A549 (cell line): Measurements from ENCODE around the gene FADS3. TPM values are rescaled to one million over a fixed set of nuclear protein-coding genes. Genes with fewer than 3 reads are reported as not detected.

Experiments used
- ATAC-seq, 2 experiments: fragments of 200-7000 bp in 1 of 2; fragments of >200 bp in 1 of 2; cut with Nextera tagmentation in 1 of 2; cut with Tn5 transposase in 1 of 2; 3 replicates each; pipeline versions ENCODE4 v1.8.0 to v1.9.1; 2018 to 2020; ENCODE audit warnings: mild to moderate bottlenecking in 1 of 2, moderate library complexity in 1 of 2
- CTCF ChIA-PET: fragments of 300-600 bp; sonication (Branson Sonifier 250); formaldehyde crosslinking; extraction: SDS; loops from one replicate; lab custom pipeline; 2021; ENCODE audit warnings: antibody characterized with exemption, inconsistent platforms; lab: Yijun Ruan, JAX
- POLR2A ChIA-PET: fragments of 350-600 bp; formaldehyde crosslinking; extraction: SDS; loops from one replicate; lab custom pipeline; 2021; ENCODE audit warnings: antibody characterized with exemption, inconsistent platforms; lab: Yijun Ruan, JAX
- DNase-seq, 2 experiments: peaks; one replicate each; pipeline versions ENCODE4 v3.0.0 to v3.0.0-alpha.2; 2011 to 2016; ENCODE audit warnings: low read depth in 1 of 2, low spot score in 1 of 2
- FAIRE-seq: peaks from 2 replicates; lab custom pipeline; 2011; peaks lifted over from hg19 to GRCh38; lab: Jason Lieb, UNC
- H3K27ac ChIP-seq, 2 experiments: fragments of >200 bp; sonication (Bioruptor Twin); formaldehyde crosslinking; 3 replicates each; pipeline ENCODE4 v1.5.1; 2016 to 2017
- H3K4me1 ChIP-seq: fragments of >200 bp; sonication (Bioruptor Twin); formaldehyde crosslinking; 3 replicates; pipeline ENCODE4 v1.6.1; 2016
- H3K4me2 ChIP-seq: fragments of >200 bp; sonication (Bioruptor Twin); formaldehyde crosslinking; 3 replicates; pipeline ENCODE4 v1.6.1; 2016
- H3K4me3 ChIP-seq: fragments of >200 bp; sonication (Bioruptor Twin); formaldehyde crosslinking; 3 replicates; pipeline ENCODE4 v1.5.1; 2016
- H3K9me3 ChIP-seq: fragments of >200 bp; sonication (Bioruptor Twin); formaldehyde crosslinking; 3 replicates; pipeline ENCODE4 v1.6.1; 2016
- EHMT2 ChIP-seq: fragments of 200-600 bp; sonication (generic); IDR thresholded peaks from 2 replicates; pipeline ENCODE4 v1.6.1; 2016; ENCODE audit warnings: antibody characterized with exemption, low read depth, mild to moderate bottlenecking, moderate library complexity
- ELK1 ChIP-seq: fragments of 150-350 bp; IDR thresholded peaks from 2 replicates; pipeline ENCODE4 v1.6.1; 2014; ENCODE audit warnings: low read depth, mild to moderate bottlenecking, low read length
- EP300 ChIP-seq, 2 experiments: fragments of >200 bp; sonication (Bioruptor Twin); formaldehyde crosslinking; IDR thresholded peaks; 2 replicates in 1 of 2; 3 replicates in 1 of 2; pipeline ENCODE4 v1.6.1; 2016 to 2017
- FOXS1 ChIP-seq: fragments of 250-450 bp; sonication (Bioruptor Pico); IDR thresholded peaks from 2 replicates; pipeline ENCODE4 v1.5.0; 2020; ENCODE audit warnings: mild to moderate bottlenecking, moderate library complexity
- JUNB ChIP-seq: fragments of >200 bp; sonication (Bioruptor Twin); formaldehyde crosslinking; IDR thresholded peaks from 2 replicates; pipeline ENCODE4 v1.6.1; 2016
- KDM5A ChIP-seq: fragments of 200-600 bp; sonication (generic); IDR thresholded peaks from 2 replicates; pipeline ENCODE4 v1.6.1; 2016; ENCODE audit warnings: antibody characterized with exemption, mild to moderate bottlenecking
- MAZ ChIP-seq: fragments of 150-350 bp; IDR thresholded peaks from 2 replicates; pipeline ENCODE4 v1.6.1; 2014; ENCODE audit warnings: antibody characterized with exemption, low read depth, low read length, borderline replicate concordance
- REST ChIP-seq: fragments of 200-600 bp; sonication (generic); IDR thresholded peaks from 2 replicates; pipeline ENCODE4 v1.6.1; 2016; ENCODE audit warnings: antibody characterized with exemption, mild to moderate bottlenecking, moderate library complexity
- RFX5 ChIP-seq: fragments of 450-650 bp; IDR thresholded peaks from 2 replicates; pipeline ENCODE4 v1.7.1; 2014; ENCODE audit warnings: antibody characterized with exemption, mild to moderate bottlenecking, moderate library complexity
- SREBF2 ChIP-seq: fragments of 450-650 bp; IDR thresholded peaks from 2 replicates; pipeline ENCODE4 v1.6.1; 2014; ENCODE audit warnings: mild to moderate bottlenecking, moderate library complexity
- TFCP2L1 ChIP-seq: fragments of 250-450 bp; sonication (Bioruptor Pico); IDR thresholded peaks from 2 replicates; pipeline ENCODE4 v1.5.0; 2021; ENCODE audit warnings: mild to moderate bottlenecking
- WGBS: methylation state at CpG from one replicate; pipeline ENCODE4 v1.1.6; 2017; ENCODE audit errors: missing lambda C conversion rate; 5-methylcytosine and 5-hydroxymethylcytosine counted together
- polyA plus RNA-seq, 4 experiments: library from polyadenylated mRNA; depleted of rRNA in 3 of 4; stranded (reverse); fragments of >200 nt; fragmentation: RNase III in 1 of 4; extraction: RNeasy Plus Mini Kit Qiagen cat#74134 plus additional on column Dnase treatment in 1 of 4; gene quantifications; 2 replicates in 3 of 4; 3 replicates in 1 of 4; pipeline ENCODE4 v1.2.3, GENCODE V29; 2011 to 2017
- TF ChIP-seq, protein P1 (sequence below): fragments of >200 bp; sonication (Bioruptor Twin); formaldehyde crosslinking; IDR thresholded peaks from 2 replicates; pipeline ENCODE4 v1.6.1; 2016
- TF ChIP-seq, protein P2 (sequence below): fragments of 450-650 bp; IDR thresholded peaks from 2 replicates; pipeline ENCODE4 v1.6.1; 2014; ENCODE audit warnings: antibody characterized with exemption
- TF ChIP-seq, protein P3 (sequence below): fragments of >200 bp; sonication (Bioruptor Twin); formaldehyde crosslinking; IDR thresholded peaks from 3 replicates; pipeline ENCODE4 v1.5.1; 2016
- TF ChIP-seq, protein P4 (sequence below): fragments of >200 bp; sonication (Bioruptor Twin); formaldehyde crosslinking; IDR thresholded peaks from 3 replicates; pipeline ENCODE4 v1.6.1; 2016
- TF ChIP-seq, protein P5 (sequence below): fragments of 250-450 bp; sonication (Bioruptor Pico); IDR thresholded peaks from 2 replicates; pipeline ENCODE4 v1.5.0; 2020; ENCODE audit warnings: low read depth, mild to moderate bottlenecking, moderate library complexity
- TF ChIP-seq, protein P6 (sequence below): IDR thresholded peaks from 2 replicates; pipeline ENCODE4 v1.6.1; 2012

FADS3 gene
- polyA plus RNA-seq, 2 of the 4 experiments (the other 2 are of a cell fraction): 17.5 to 36.3 TPM

DNA sequence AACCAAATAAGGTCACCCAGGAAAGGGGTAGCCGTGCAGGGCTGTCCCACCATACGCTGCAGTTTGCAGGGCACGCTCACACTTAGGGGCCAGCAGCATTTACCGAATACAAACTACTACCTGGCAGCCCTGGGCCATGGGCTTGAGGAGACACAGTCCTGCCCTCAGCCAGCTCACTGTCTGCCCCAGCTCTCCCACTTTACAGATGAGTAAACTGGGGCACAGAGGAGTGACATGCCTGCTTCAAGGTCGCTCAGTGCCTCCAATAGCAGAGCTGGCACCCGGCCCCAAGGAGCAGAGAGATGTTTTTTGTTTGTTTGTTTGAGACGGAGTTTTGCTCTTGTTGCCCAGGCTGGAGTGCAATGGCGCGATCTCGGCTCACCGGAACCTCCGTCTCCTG is 2.8 kb downstream of the FADS3 start:
- Histone ChIP-seq H3K27ac (peak overlapping the region; percentile 4 to 53; a peak in 3 of 6 replicates), H3K4me2 (peak overlapping the region; percentile 2; the same call in 1 of the 3 replicates), H3K4me1 (peaks cover 31% of the 10 kb centered on the region), H3K4me3 (no peak overlapping the region), H3K9me3 (peaks cover 8% of the 10 kb centered on the region)
- TF ChIP-seq, protein P1, sequence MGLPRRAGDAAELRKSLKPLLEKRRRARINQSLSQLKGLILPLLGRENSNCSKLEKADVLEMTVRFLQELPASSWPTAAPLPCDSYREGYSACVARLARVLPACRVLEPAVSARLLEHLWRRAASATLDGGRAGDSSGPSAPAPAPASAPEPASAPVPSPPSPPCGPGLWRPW: no peak
- TF ChIP-seq, protein P2, sequence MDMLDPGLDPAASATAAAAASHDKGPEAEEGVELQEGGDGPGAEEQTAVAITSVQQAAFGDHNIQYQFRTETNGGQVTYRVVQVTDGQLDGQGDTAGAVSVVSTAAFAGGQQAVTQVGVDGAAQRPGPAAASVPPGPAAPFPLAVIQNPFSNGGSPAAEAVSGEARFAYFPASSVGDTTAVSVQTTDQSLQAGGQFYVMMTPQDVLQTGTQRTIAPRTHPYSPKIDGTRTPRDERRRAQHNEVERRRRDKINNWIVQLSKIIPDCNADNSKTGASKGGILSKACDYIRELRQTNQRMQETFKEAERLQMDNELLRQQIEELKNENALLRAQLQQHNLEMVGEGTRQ: no peak
- TF ChIP-seq, protein P3, sequence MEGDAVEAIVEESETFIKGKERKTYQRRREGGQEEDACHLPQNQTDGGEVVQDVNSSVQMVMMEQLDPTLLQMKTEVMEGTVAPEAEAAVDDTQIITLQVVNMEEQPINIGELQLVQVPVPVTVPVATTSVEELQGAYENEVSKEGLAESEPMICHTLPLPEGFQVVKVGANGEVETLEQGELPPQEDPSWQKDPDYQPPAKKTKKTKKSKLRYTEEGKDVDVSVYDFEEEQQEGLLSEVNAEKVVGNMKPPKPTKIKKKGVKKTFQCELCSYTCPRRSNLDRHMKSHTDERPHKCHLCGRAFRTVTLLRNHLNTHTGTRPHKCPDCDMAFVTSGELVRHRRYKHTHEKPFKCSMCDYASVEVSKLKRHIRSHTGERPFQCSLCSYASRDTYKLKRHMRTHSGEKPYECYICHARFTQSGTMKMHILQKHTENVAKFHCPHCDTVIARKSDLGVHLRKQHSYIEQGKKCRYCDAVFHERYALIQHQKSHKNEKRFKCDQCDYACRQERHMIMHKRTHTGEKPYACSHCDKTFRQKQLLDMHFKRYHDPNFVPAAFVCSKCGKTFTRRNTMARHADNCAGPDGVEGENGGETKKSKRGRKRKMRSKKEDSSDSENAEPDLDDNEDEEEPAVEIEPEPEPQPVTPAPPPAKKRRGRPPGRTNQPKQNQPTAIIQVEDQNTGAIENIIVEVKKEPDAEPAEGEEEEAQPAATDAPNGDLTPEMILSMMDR: no peak
- TF ChIP-seq EHMT2 (no peak), SREBF2 (no peak), REST (no peak), KDM5A (no peak), FOXS1 (no peak), EP300 (IDR thresholded peaks at IDR 0.05) (no peak), RFX5 (no peak), MAZ (no peak), ELK1 (no peak), TFCP2L1 (CRISPR knock-in tag) (no peak), JUNB (no peak)
- TF ChIP-seq, protein P4, sequence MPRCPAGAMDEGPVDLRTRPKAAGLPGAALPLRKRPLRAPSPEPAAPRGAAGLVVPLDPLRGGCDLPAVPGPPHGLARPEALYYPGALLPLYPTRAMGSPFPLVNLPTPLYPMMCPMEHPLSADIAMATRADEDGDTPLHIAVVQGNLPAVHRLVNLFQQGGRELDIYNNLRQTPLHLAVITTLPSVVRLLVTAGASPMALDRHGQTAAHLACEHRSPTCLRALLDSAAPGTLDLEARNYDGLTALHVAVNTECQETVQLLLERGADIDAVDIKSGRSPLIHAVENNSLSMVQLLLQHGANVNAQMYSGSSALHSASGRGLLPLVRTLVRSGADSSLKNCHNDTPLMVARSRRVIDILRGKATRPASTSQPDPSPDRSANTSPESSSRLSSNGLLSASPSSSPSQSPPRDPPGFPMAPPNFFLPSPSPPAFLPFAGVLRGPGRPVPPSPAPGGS: no peak
- TF ChIP-seq, protein P5, sequence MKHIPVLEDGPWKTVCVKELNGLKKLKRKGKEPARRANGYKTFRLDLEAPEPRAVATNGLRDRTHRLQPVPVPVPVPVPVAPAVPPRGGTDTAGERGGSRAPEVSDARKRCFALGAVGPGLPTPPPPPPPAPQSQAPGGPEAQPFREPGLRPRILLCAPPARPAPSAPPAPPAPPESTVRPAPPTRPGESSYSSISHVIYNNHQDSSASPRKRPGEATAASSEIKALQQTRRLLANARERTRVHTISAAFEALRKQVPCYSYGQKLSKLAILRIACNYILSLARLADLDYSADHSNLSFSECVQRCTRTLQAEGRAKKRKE: no peak
- TF ChIP-seq, protein P6, sequence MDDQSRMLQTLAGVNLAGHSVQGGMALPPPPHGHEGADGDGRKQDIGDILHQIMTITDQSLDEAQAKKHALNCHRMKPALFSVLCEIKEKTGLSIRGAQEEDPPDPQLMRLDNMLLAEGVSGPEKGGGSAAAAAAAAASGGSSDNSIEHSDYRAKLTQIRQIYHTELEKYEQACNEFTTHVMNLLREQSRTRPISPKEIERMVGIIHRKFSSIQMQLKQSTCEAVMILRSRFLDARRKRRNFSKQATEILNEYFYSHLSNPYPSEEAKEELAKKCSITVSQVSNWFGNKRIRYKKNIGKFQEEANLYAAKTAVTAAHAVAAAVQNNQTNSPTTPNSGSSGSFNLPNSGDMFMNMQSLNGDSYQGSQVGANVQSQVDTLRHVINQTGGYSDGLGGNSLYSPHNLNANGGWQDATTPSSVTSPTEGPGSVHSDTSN: no peak
- ChIA-PET POLR2A (no interaction called here), CTCF (interaction anchor here (1.0 to 16.0 kb wide), 8 partner anchors 9 to 219 kb away, joined by 3 to 124 read pairs (median 6); no protein-coding TSS in a partner anchor)
- FAIRE-seq (no peak), DNase-seq (no peak), ATAC-seq (no peak)
- WGBS: 89% methylated on average over 12 of the region's 12 CpGs
